Measurements from ENCODE around the gene SLC35D1. TPM values are rescaled to one million over a fixed set of nuclear protein-coding genes. Genes with fewer than 3 reads are reported as not detected.

Gene SLC35D1
- total RNA-seq, 2 experiments from 2014 or later = 8.1 to 9.1 TPM

GRCh38 chr1:67088440-67088839 lies 34.5 kb upstream of the SLC35D1 start:
- ATAC-seq (ENCODE audit: poor library complexity) (no peak), DNase-seq (no peak)
- H3K4me3 Mint-ChIP-seq = no peak overlapping the region
- H3K27ac Mint-ChIP-seq = no peak overlapping the region
- H3K4me3 ChIP-seq (ENCODE audit: low read length) = no peak overlapping the region
- CTCF ChIA-PET = no interaction called here
- no peaks in the 10 kb centered on the region for H3K27me3 ChIP-seq (ENCODE audit: control insufficient read depth in 1 of 2, insufficient read depth in 2 of 2, low read length in 2 of 2)
- no peaks in the 10 kb centered on the region for H3K9me3 Mint-ChIP-seq
- POLR2A ChIA-PET = no interaction called here
- no peaks in the 10 kb centered on the region for H3K36me3 Mint-ChIP-seq (ENCODE audit: low read depth)
- no peaks in the 10 kb centered on the region for H3K36me3 ChIP-seq (ENCODE audit: insufficient read depth, low read length)
- H3K4me1 Mint-ChIP-seq (ENCODE audit: low read depth) = no peaks in the 10 kb centered on the region
- no peaks in the 10 kb centered on the region for H3K9me3 ChIP-seq (ENCODE audit: control insufficient read depth in 1 of 2, insufficient read depth in 1 of 2, low read length in 2 of 2)
- TF ChIP-seq, protein P1, sequence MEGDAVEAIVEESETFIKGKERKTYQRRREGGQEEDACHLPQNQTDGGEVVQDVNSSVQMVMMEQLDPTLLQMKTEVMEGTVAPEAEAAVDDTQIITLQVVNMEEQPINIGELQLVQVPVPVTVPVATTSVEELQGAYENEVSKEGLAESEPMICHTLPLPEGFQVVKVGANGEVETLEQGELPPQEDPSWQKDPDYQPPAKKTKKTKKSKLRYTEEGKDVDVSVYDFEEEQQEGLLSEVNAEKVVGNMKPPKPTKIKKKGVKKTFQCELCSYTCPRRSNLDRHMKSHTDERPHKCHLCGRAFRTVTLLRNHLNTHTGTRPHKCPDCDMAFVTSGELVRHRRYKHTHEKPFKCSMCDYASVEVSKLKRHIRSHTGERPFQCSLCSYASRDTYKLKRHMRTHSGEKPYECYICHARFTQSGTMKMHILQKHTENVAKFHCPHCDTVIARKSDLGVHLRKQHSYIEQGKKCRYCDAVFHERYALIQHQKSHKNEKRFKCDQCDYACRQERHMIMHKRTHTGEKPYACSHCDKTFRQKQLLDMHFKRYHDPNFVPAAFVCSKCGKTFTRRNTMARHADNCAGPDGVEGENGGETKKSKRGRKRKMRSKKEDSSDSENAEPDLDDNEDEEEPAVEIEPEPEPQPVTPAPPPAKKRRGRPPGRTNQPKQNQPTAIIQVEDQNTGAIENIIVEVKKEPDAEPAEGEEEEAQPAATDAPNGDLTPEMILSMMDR (IDR thresholded peaks at IDR 0.05) = no peak
- H3K27ac ChIP-seq (ENCODE audit: low read depth in 1 of 2, low read length in 2 of 2) = no peak overlapping the region
- peaks cover 5% of the 10 kb centered on the region for H3K27me3 Mint-ChIP-seq
- intact Hi-C loops (cut with DNase I, micrococcal nuclease) = no loop called here
- H3K4me1 ChIP-seq (ENCODE audit: insufficient read depth, low read length) = no peaks in the 10 kb centered on the region

GRCh38 chr1:67085326-67085725 lies 31.4 kb upstream of the SLC35D1 start:
- H3K36me3 Mint-ChIP-seq (ENCODE audit: low read depth) = no peaks in the 10 kb centered on the region
- no peak for DNase-seq
- TF ChIP-seq, protein P1 (IDR thresholded peaks at IDR 0.05) = no peak
- CTCF ChIA-PET = interaction anchor here (1.3 kb wide), 1 partner anchor 11 kb away, joined by 3 read pairs; no protein-coding TSS in a partner anchor
- POLR2A ChIA-PET = no interaction called here
- no peaks in the 10 kb centered on the region for H3K27me3 Mint-ChIP-seq
- ATAC-seq (ENCODE audit: poor library complexity) = no peak
- no peaks in the 10 kb centered on the region for H3K27me3 ChIP-seq (ENCODE audit: control insufficient read depth in 1 of 2, insufficient read depth in 2 of 2, low read length in 2 of 2)
- no peaks in the 10 kb centered on the region for H3K4me1 ChIP-seq (ENCODE audit: insufficient read depth, low read length)
- no peaks in the 10 kb centered on the region for H3K4me1 Mint-ChIP-seq (ENCODE audit: low read depth)
- no peak overlapping the region for H3K4me3 Mint-ChIP-seq
- H3K36me3 ChIP-seq (ENCODE audit: insufficient read depth, low read length) = no peaks in the 10 kb centered on the region
- H3K27ac ChIP-seq (ENCODE audit: low read depth in 1 of 2, low read length in 2 of 2) = no peak overlapping the region
- no peaks in the 10 kb centered on the region for H3K9me3 Mint-ChIP-seq
- intact Hi-C loops (cut with DNase I, micrococcal nuclease) = no loop called here
- no peak overlapping the region for H3K4me3 ChIP-seq (ENCODE audit: low read length)
- no peaks in the 10 kb centered on the region for H3K9me3 ChIP-seq (ENCODE audit: control insufficient read depth in 1 of 2, insufficient read depth in 1 of 2, low read length in 2 of 2)
- no peak overlapping the region for H3K27ac Mint-ChIP-seq

- Mint-ChIP-seq H3K4me1 (ENCODE audit: low read depth) (no peaks in the 10 kb centered on the region), H3K27me3 (no peaks in the 10 kb centered on the region), H3K36me3 (ENCODE audit: low read depth) (no peaks in the 10 kb centered on the region), H3K9me3 (no peaks in the 10 kb centered on the region), H3K27ac (no peak overlapping the region), H3K4me3 (no peak overlapping the region)
- ChIA-PET CTCF (interaction anchor here (1.3 kb wide), 1 partner anchor 11 kb away, joined by 3 read pairs; no protein-coding TSS in a partner anchor), POLR2A (no interaction called here)
- no peaks in the 10 kb centered on the region for H3K36me3 ChIP-seq (ENCODE audit: insufficient read depth, low read length)
- H3K9me3 ChIP-seq (ENCODE audit: control insufficient read depth in 1 of 2, insufficient read depth in 1 of 2, low read length in 2 of 2) = no peaks in the 10 kb centered on the region
- TF ChIP-seq, protein P1 (IDR thresholded peaks at IDR 0.05) = no peak
- H3K27me3 ChIP-seq (ENCODE audit: control insufficient read depth in 1 of 2, insufficient read depth in 2 of 2, low read length in 2 of 2) = no peaks in the 10 kb centered on the region
- H3K27ac ChIP-seq (ENCODE audit: low read depth in 1 of 2, low read length in 2 of 2) = no peak overlapping the region
- H3K4me3 ChIP-seq (ENCODE audit: low read length) = no peak overlapping the region
- DNase-seq = no peak
- no peak for ATAC-seq (ENCODE audit: poor library complexity)
- no peaks in the 10 kb centered on the region for H3K4me1 ChIP-seq (ENCODE audit: insufficient read depth, low read length)
- intact Hi-C loops (cut with DNase I, micrococcal nuclease) = no loop called here
Measured at GRCh38 chr1:67084765-67085318, 30.9 kb upstream of the SLC35D1 start.
